Activated T-cell treated with anti-CD3 and anti-CD28 coated beads, Interleukin-2, amount 50 U/mL, for 24 hours (primary cell): ENCODE results near the gene SUPT16H.

Experiments used
- DNase-seq: peaks from one replicate; pipeline ENCODE4 v3.0.0-alpha.2; 2020
- H3K27ac Mint-ChIP-seq: 2 replicates; pipeline ENCODE4 v1.8.0; 2020; ENCODE audit warnings: mild to moderate bottlenecking, mixed read lengths
- H3K27me3 Mint-ChIP-seq: 2 replicates; pipeline ENCODE4 v1.8.0; 2020; ENCODE audit warnings: mixed read lengths
- H3K36me3 Mint-ChIP-seq: 2 replicates; pipeline ENCODE4 v1.8.0; 2020; ENCODE audit warnings: low read depth, mixed read lengths
- H3K4me1 Mint-ChIP-seq: 2 replicates; pipeline ENCODE4 v1.8.0; 2020; ENCODE audit warnings: low read depth, mixed read lengths
- H3K4me3 Mint-ChIP-seq: 2 replicates; pipeline ENCODE4 v1.8.0; 2020; ENCODE audit warnings: mild to moderate bottlenecking, moderate library complexity, mixed read lengths
- H3K9me3 Mint-ChIP-seq: 2 replicates; pipeline ENCODE4 v1.8.0; 2020; ENCODE audit warnings: mixed read lengths

Gene SUPT16H

DNA sequence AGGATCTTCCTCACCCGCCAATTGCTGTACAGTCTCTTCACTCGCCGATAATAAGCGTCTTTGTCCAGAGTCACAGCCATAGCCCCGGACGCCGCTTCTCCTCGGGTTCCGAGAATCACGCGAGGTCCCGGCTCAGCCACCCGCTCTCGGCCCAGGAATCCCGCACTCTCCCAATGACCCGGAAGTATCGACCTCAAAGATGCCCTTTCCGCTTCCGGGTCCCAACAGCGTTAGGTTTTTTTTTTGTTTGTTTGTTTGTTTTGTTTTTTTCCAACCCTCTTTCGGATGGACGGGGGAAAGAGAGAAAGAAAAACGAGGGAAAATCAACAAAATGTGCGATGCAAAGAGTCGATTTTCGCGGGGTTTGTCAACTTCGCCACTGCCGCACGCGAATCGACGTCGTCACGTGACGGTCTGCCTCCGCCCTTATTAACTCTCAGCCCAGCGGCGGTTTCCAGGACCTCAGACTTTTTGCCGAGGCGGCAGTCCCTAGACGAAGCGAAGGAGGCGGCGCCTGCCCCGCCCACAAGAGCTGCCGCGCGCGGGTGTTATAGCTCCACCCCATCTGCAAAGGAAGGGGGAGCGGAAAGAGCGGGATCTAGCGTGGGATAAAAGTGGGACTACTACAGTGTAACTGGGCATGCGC, at the start of gene SUPT16H:
TSS of gene SUPT16H (minus strand) at position 172 of the 646 bp plus-strand sequence. CDS start at position 80, 92 bp downstream.
- H3K4me1 Mint-ChIP-seq: peaks cover 42% of the 10 kb centered on the region
- no peaks in the 10 kb centered on the region for H3K9me3 Mint-ChIP-seq
- peak within 1 kb of the TSS; percentile 98 for H3K27ac Mint-ChIP-seq

DNA sequence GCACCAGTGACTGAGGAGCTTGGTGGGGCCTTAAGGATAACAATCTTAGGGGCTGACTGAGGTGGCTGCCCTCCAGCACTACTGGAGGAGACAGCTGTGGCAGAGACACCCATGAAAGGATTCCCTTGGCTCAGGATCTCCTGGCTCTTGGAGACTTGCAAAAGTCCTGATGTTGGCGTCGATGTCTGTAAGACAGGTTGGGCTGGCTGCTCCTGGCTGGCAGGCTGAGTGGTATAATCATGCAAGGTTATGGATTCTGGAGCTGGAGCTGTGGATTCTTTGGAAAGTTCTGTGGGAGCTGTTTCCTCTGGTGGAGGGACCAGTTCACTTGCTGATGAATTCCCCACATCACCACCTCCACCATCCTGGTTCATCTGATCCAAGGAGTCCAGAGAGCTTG, 47.3 kb upstream of the SUPT16H start:
- Mint-ChIP-seq H3K27ac (peak overlapping the region; percentile 56), H3K4me1 (peaks cover 38% of the 10 kb centered on the region), H3K27me3 (no peaks in the 10 kb centered on the region), H3K9me3 (no peaks in the 10 kb centered on the region), H3K36me3 (peaks cover 83% of the 10 kb centered on the region), H3K4me3 (no peak overlapping the region)
- no peak for DNase-seq

More for the DNA sequence above, at the start of gene SUPT16H:
- Mint-ChIP-seq H3K27me3 (no peaks in the 10 kb centered on the region), H3K36me3 (peaks cover 90% of the 10 kb centered on the region), H3K4me3 (peak within 1 kb of the TSS; percentile 96)
- peak; percentile 94 for DNase-seq

DNA sequence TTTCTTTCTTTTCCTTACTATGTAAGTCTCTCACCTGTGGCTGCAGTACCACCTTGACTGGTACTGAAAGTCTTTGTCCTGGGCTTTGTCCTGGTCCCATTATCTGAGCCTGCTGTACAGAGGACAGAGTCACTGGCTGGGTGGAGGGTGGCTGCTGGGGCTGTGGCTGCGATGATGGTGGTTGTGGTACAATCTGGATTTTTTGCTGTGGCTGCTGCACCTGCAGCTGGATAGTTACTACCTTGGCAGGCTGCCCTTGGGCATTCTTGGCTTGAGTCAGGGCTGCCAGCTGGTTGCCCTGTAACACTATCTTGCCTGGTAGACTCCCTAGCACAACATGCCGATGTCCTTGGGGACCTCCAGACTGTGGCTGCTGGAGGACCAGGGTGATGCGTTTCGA, 45.1 kb upstream of the SUPT16H start:
- no peak overlapping the region for H3K4me3 Mint-ChIP-seq
- no peaks in the 10 kb centered on the region for H3K27me3 Mint-ChIP-seq
- peaks cover 89% of the 10 kb centered on the region for H3K36me3 Mint-ChIP-seq

DNA sequence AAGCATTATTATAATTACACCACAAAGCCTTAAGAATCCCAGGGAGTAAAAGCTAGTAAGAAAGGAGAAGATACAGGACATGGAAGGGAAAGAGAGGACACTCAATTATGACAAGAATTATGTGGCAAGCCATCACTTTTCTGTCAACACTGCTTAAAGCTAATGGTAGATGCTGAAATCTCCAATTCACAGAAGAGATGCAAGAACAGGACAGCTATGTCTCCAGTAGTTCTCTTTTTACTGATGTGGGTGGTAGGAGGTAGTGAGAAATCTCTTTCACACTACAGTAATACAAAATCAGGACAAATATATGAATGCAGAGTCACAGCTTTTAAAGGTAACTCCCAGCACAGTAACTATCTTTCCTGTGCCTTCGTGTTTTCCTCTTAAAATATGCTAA, 42.9 kb upstream of the SUPT16H start:
- H3K9me3 Mint-ChIP-seq: no peaks in the 10 kb centered on the region
- H3K27ac Mint-ChIP-seq: no peak overlapping the region
- no peak overlapping the region for H3K4me3 Mint-ChIP-seq
- peaks cover 94% of the 10 kb centered on the region for H3K36me3 Mint-ChIP-seq
- H3K27me3 Mint-ChIP-seq: no peaks in the 10 kb centered on the region
- no peak for DNase-seq
- H3K4me1 Mint-ChIP-seq: peaks cover 4% of the 10 kb centered on the region

More for the DNA sequence above, 45.1 kb upstream of the SUPT16H start:
- DNase-seq: no peak
- no peak overlapping the region for H3K27ac Mint-ChIP-seq
- H3K4me1 Mint-ChIP-seq: peaks cover 17% of the 10 kb centered on the region
- no peaks in the 10 kb centered on the region for H3K9me3 Mint-ChIP-seq

DNA sequence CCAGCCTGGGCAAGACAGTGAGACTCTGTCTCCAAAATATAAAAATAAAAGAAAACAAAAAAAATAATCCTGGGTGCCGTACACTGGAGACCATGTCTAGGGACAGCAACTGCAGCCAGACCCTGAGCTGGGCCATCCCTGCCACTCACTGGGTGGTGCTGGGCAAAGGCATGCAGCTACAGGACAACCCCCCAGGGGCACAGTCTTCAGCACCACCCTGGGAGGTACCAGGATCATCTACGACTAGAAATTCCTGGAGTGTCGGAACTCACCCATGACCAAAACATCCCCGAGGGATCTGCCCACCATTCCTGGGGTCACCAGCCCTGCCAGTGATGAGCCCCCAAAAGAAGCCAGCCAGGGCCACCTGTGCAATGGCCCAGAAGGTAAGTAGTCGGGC, 35.7 kb upstream of the SUPT16H start:
- Mint-ChIP-seq H3K36me3 (peaks cover 91% of the 10 kb centered on the region), H3K27me3 (no peaks in the 10 kb centered on the region), H3K4me3 (no peak overlapping the region), H3K4me1 (peaks cover 11% of the 10 kb centered on the region), H3K9me3 (no peaks in the 10 kb centered on the region), H3K27ac (peak overlapping the region; percentile 33)
- no peak for DNase-seq

DNA sequence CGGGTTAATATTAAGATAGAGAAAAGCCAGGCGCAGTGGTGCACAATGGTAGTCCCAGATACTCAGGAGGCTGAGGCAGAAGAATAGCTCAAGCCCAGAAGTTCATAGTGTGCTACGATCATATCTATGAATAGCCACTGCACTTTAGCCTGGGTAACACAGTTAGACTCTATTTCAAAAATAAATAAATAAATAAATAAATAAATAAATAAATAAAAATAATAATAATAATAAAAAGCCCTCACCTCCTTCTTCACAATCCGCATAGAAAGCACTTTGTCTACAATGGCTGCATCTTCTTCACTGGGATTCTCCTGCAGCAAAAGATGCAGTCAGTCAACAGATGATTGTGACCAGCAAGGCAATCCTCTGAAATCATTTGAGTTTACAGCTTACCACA, 31.5 kb upstream of the SUPT16H start:
- Mint-ChIP-seq H3K27ac (peak overlapping the region; percentile 94), H3K4me1 (peaks cover 28% of the 10 kb centered on the region), H3K9me3 (no peaks in the 10 kb centered on the region)

DNA sequence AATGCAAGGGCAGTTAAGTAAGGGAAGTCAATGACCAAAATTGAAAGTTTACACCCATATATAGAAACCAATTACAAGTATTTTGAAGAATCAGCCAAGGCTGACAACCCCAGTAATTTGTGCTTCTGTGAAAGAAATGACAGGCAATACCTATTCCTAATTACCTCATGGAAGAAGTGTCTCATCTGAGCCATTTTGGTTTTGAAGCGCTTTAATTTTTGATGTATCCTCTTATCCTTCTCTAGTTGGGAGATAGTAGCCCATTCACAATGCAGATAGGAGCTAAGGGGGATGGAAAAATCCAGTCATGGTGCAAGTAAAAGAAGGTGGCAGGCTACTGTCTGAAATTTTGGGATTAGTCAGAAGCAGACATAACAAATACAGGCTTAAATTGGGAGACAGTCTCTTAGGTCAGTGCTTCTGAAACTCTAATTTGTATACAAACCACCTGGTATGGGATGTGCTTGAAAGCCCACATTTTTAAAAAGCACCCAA, 30.4 kb upstream of the SUPT16H start:
- peaks cover 31% of the 10 kb centered on the region for H3K4me1 Mint-ChIP-seq
- no peak for DNase-seq
- peak overlapping the region; percentile 94 for H3K27ac Mint-ChIP-seq
- H3K27me3 Mint-ChIP-seq: no peaks in the 10 kb centered on the region
- H3K9me3 Mint-ChIP-seq: no peaks in the 10 kb centered on the region
- H3K36me3 Mint-ChIP-seq: peaks cover 95% of the 10 kb centered on the region
- no peak overlapping the region for H3K4me3 Mint-ChIP-seq

More for the DNA sequence above, 31.5 kb upstream of the SUPT16H start:
- Mint-ChIP-seq H3K36me3 (peaks cover 95% of the 10 kb centered on the region), H3K4me3 (no peak overlapping the region), H3K27me3 (no peaks in the 10 kb centered on the region)
- DNase-seq: no peak

DNA sequence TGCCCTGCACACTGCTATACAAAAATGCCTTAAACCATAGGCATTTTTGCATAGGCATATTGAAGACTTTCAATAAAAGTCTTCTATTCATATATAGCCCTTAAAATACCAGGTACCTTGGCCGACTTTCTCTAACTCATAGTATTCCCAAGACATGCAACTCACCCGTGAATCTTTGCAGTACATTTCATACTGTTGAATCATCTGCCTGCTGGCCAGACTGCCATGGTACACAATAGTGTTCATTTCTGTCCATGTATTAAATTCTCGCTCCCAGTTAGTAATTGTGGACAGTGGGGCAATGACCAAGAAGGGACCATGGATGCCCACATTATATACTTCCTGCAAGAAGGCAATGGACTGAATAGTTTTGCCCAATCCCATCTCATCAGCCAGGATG, 24.3 kb upstream of the SUPT16H start:
- Mint-ChIP-seq H3K27me3 (no peaks in the 10 kb centered on the region), H3K27ac (no peak overlapping the region), H3K36me3 (peaks cover 96% of the 10 kb centered on the region), H3K4me3 (no peak overlapping the region), H3K9me3 (no peaks in the 10 kb centered on the region), H3K4me1 (peaks cover 9% of the 10 kb centered on the region)
- no peak for DNase-seq

DNA sequence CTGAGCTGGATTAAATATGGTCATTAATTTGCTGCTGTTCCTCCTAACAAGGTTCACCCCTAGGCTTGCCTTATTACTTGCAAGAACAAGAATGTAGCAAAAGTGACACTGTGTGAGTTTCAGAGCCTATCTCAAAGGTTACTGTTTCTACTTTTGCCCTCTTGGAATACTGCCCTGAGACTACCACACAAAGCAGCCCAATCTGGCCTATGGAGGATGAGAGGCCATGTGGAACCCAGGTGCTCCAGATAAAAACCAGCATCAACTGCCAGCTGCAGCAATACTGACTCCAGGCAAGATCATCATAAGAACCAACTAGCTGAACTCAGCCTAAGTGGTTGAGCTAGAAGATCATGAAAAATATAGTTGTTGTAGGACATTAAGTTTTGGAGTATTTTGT, 22.4 kb upstream of the SUPT16H start:
- no peak for DNase-seq
- Mint-ChIP-seq H3K4me1 (peaks cover 7% of the 10 kb centered on the region), H3K36me3 (peaks cover 97% of the 10 kb centered on the region), H3K4me3 (no peak overlapping the region), H3K9me3 (no peaks in the 10 kb centered on the region), H3K27ac (peak overlapping the region; percentile 48), H3K27me3 (no peaks in the 10 kb centered on the region)

DNA sequence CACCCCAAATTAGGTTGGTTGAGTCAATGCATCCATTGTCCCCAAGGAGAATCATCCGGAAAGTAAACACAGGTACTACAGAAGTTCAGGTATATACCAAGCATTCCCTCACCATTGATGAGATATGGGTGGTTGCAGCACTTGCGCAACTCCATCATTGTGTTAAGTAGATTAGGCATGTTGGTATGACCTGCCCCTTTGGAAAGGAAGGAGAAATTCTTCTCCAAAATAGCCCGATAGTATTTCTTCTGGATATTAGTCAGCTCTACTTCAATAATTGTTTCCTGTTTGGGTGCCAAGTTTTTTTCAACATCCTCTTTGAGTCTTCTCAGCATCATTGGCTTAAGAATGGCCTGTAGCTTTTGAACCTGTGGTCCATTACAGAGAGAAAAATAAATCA, 21.3 kb upstream of the SUPT16H start:
- Mint-ChIP-seq H3K36me3 (peaks cover 97% of the 10 kb centered on the region), H3K9me3 (no peaks in the 10 kb centered on the region), H3K27ac (peak overlapping the region; percentile 3), H3K27me3 (no peaks in the 10 kb centered on the region), H3K4me1 (peaks cover 1% of the 10 kb centered on the region), H3K4me3 (no peak overlapping the region)
- DNase-seq: no peak

DNA sequence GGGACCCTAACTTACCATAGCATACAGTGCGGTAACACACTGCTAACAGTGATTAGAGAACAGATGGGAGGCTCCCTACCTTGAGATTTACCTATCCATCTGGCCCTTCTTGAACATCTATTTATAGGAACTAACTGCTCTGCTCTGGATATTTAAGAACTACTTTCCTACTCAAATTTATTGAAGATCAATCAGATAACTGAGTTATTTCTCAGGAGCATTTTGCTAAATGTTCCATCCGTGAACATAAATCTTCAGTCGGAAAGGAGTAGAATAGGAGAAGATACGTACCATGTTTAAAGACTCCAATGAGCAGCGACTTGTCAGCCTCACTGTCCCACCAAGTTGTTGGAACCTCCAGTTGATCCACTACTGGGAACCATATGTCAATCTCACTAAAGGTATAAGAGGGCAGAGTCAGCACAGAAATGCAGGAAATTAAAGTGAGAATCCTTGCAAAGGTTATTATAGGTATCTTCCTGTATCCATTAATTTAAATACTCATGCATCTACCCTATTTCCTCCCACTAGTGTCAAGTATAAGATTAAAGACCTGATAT, 15.6 kb upstream of the SUPT16H start:
- H3K4me3 Mint-ChIP-seq: no peak overlapping the region
- H3K27me3 Mint-ChIP-seq: no peaks in the 10 kb centered on the region
- peaks cover 91% of the 10 kb centered on the region for H3K36me3 Mint-ChIP-seq
- H3K4me1 Mint-ChIP-seq: no peaks in the 10 kb centered on the region
- no peaks in the 10 kb centered on the region for H3K9me3 Mint-ChIP-seq
- no peak for DNase-seq
- H3K27ac Mint-ChIP-seq: no peak overlapping the region

DNA sequence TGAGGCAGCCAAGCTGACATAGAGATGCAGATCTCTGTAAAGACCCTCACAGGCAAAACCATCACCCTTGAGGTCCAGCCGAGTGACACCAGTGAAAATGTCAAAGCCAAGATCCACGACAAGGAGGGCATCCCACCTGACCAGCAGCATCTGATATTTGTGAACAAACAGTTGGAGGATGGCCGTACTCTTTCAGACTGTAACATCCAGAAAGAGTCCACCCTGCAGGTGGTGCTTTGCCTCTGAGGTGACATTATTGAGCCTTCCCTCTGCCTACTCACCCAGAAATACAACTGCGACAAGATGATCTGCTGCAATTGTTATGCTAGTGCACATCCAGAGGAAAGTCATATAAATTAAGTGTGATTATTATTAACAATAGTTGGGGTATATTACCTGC, 15.1 kb upstream of the SUPT16H start:
- no peaks in the 10 kb centered on the region for H3K9me3 Mint-ChIP-seq
- H3K27ac Mint-ChIP-seq: no peak overlapping the region
- DNase-seq: no peak
- peaks cover 93% of the 10 kb centered on the region for H3K36me3 Mint-ChIP-seq
- H3K4me3 Mint-ChIP-seq: no peak overlapping the region
- H3K27me3 Mint-ChIP-seq: no peaks in the 10 kb centered on the region
- H3K4me1 Mint-ChIP-seq: no peaks in the 10 kb centered on the region

DNA sequence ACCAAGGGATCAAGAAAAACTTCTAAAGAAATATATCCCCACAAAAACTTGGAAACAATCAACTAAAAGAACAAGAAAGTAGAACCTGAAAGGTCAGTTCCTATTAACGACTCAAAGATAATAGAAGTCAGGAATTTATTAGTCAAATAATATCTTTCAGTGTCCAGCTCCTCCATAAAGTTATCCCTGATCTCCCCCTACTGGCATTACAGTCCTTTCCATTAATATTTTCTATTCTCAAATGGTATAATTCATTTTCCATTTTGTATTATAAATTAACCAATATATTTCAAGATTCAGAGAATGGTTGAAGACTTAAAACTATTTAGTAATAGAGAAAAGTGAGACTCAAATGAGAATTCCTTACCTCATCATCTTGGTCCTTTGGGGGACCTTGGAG, 11.6 kb upstream of the SUPT16H start:
- H3K4me3 Mint-ChIP-seq: no peak overlapping the region
- no peak overlapping the region for H3K27ac Mint-ChIP-seq
- H3K27me3 Mint-ChIP-seq: no peaks in the 10 kb centered on the region
- no peaks in the 10 kb centered on the region for H3K9me3 Mint-ChIP-seq
- no peak for DNase-seq
- no peaks in the 10 kb centered on the region for H3K4me1 Mint-ChIP-seq
- H3K36me3 Mint-ChIP-seq: peaks cover 93% of the 10 kb centered on the region

DNA sequence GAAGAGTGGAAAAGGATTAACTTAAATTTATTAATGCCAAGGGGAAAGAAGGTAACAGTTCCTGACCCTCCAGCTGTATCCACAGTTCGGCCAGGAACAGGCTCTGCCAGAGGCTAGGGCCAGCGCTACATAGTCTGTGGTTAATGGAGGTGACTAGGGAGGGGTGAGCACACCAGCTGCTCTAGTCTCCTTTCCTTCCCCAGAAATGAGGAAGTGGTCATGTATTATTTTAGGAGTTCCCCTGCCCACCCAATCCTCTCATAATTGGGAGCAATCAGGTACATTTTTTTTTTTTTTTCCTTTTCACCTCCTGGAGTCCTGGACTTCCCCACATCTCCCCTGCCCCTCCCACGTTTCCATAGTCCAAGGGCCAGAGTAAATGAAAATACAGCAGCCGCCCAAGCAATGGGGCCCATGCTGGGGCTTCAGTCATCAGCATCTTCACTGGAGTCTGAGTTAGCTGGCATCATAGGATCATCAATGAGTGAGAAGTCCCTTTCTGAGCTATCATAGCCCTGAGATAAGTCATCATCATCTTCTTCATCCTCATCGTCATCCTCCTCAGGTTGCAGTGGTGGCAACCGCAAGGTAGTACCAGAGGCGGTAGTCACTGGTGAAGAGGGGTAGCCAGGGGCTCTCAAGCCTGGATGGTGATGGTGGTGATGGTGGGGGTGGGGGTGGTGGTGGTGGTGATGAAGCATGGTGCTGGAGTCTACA, 1.5 kb upstream of the SUPT16H start:
- H3K4me3 Mint-ChIP-seq: peak overlapping the region; percentile 96
- H3K4me1 Mint-ChIP-seq: peaks cover 32% of the 10 kb centered on the region
- peaks cover 90% of the 10 kb centered on the region for H3K36me3 Mint-ChIP-seq
- no peak for DNase-seq
- H3K27me3 Mint-ChIP-seq: no peaks in the 10 kb centered on the region
- no peaks in the 10 kb centered on the region for H3K9me3 Mint-ChIP-seq
- H3K27ac Mint-ChIP-seq: peak overlapping the region; percentile 98

DNA sequence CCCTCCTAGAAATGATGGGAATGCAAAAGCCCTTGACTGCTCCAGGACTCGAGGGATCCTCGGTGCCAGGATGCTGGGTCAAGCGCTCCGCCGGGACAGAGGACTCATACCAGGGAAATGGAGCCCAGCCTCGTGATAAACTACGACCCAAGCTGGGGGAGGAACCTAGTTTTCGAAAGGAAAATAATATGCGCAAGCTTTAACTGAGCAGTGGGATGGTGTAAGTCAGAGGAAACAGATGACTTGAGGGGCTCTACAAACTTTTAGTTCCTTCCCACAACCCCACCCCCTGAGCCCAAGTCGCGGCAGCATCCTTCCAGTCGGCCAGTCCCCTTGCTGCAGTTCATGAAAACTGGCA, 654 bp upstream of the SUPT16H start:
- DNase-seq: no peak
- H3K27ac Mint-ChIP-seq: peak overlapping the region; percentile 98
- H3K36me3 Mint-ChIP-seq: peaks cover 90% of the 10 kb centered on the region
- H3K4me1 Mint-ChIP-seq: peaks cover 39% of the 10 kb centered on the region
- no peaks in the 10 kb centered on the region for H3K9me3 Mint-ChIP-seq
- no peaks in the 10 kb centered on the region for H3K27me3 Mint-ChIP-seq
- peak overlapping the region; percentile 96 for H3K4me3 Mint-ChIP-seq
